ENCODE data around the gene CCDC63.

The CCDC63 gene

DNA sequence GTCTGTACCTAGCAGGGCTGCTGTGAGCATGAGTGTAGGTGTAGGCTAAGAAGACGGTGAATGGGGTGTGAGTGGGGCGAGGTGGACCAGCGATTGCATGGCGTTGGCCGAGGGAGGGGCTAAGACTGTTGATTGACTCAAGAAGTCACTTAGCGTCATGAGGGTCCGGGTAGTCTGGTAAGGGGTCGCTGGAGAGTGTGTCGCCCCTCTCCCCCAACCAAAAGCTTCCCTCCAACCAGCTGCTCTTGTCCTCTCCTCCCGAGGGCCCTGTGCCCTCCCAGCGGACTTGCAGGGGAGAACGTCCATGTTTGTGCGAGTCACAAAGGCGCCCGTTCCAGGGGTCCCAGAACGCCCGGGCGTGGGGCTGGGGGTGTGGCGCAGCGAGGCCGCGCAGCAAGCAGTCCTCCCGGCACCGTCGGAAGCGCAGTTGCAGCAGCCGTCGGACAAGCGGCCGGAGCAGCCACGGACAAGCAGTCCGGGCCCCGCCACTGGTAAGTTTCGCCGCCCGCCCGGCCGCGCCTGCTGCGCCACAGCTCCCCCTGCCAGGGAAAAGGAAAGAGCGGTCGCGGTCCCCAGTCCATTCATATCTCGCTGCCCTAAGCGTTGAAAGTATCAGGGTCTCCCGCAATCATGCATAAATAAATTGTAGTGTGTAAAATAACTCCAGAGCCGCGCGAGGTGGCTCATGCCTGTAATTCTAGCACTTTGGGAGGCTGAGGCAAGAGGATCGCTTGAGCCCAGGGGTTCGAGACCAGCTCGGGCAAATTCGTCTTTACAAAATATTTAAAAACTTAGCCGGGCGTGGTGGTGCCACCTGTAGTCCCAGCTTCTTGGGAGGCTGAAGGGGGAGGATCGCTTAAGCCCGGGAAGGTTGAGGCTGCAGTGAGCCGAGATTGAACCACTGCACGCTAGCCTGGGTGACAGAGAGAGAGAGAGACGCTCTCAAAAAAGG is at the start of gene CCDC63:
TSS of gene CCDC63 (plus strand) at position 373 of the 952 bp plus-strand sequence. CDS start 5,968 bp downstream, outside the sequence.
- DNase-seq (ENCODE audit: insufficient read length, low spot score), result peak; percentile 47
- FAIRE-seq, result peak; percentile 64

- DNase-seq (ENCODE audit: insufficient read length, low spot score), result no peak
- FAIRE-seq, result no peak
Observed at GRCh38 chr12:110798461-110798860, 48.3 kb upstream of the CCDC63 start.

DNA sequence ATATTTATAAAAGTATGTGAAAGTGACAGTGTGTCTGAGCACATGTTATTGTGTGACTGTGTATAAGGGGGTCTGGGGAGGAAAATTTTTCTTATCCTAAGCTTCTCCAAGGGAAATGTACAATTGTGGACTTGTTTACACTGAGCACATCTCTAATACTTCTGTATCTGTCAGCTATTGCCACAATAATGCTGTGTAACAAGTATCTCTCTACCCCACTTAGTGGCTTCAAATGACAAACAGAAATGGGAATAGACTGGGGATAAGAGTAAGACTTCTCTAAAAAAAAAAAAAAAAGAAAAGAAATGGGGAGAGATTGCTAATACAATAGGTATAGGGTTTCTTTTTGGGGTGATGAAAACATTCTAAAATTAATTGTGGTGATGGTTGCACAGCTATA is 44.3 kb upstream of the CCDC63 start:
- DNase-seq (ENCODE audit: insufficient read length, low spot score), result no peak
- no peak for FAIRE-seq

DNA sequence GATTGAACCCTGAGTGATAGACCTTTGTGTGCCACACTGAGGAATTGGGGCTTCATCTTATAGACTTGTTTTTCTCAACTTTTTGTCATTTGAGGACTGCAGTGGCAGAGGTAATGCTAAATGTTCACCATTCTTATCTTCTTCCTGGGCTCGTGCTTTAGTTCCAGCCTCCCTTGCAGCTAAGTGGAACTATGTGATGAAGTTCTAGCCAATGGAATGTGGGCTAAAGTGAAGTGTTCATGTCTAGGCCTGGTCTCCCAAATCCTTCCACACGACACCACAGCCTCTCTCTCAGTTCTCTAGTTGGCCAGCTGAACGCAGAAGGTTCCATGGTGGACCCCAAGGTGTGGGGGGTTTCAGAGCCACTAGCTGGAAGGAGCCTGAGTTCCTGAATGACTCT is 42.4 kb upstream of the CCDC63 start:
- FAIRE-seq, result no peak
- no peak for DNase-seq (ENCODE audit: insufficient read length, low spot score)

- FAIRE-seq, result no peak
- DNase-seq (ENCODE audit: insufficient read length, low spot score), result no peak
Observed at GRCh38 chr12:110807640-110808039, 39.1 kb upstream of the CCDC63 start.

DNA sequence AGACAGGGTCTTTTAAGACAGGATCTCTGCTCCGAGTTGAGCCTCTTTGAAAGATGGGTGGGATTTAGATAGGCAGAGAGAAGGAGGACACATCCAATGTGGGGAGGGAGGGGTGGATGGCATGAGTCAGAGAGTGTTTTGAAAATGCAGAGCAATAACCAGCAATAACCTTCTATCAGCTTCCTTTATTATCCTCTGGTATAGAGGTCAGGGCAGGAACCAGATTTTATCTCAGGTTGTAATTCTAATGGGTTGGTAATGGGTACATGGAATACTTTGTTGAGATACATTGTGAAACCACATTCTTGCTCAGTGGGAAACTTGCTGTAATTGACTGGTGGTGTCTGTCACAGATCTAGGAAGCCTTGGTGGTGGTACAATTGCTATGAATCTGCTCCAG is 37.6 kb upstream of the CCDC63 start:
- no peak for FAIRE-seq
- DNase-seq (ENCODE audit: insufficient read length, low spot score), result no peak

DNA sequence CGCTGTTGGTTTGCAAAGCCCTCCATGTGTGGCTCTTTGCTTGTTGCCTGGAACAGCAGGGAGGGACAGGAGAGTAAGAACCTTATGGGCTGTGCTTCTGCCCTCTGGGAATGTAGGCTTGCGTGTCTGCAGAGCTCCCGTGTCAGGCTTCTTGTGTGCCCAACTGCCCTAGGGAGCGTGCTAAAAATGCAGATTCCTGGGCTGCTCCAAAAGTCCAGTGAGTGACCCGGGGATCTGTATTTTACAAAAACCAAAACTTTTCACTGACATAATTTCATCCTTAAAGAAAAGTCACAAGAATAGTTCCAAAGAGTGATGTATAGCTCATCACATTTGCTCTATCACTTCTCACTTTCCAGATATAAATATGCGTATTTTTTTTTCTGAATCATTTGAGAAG is 34.8 kb upstream of the CCDC63 start:
- no peak for FAIRE-seq

DNA sequence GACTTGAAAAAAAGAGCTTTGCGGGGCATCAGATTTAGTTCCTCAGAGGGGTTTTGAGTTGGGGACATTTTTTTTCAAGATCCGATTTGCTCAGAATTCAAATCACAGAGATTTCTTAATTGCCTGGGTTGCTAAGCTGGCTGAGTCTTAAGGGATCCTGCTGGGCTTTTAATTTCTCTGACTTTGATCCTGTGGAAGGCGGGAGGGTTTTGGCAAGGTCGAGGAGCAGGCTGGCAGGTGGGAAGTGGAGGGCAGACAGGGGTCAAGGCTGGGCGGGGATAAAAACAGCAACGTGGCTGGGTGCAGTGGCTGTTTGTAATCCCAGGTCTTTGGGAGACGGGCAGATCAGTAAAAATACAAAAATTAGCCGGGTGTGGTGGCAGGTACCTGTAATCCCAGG is 33.5 kb upstream of the CCDC63 start:
- DNase-seq (ENCODE audit: insufficient read length, low spot score), result no peak
- no peak for FAIRE-seq

More for the DNA sequence above, 34.8 kb upstream of the CCDC63 start:
- no peak for DNase-seq (ENCODE audit: insufficient read length, low spot score)

GRCh38 chr12:110813756-110814155 is 33.0 kb upstream of the CCDC63 start:
- no peak for DNase-seq (ENCODE audit: insufficient read length, low spot score)
- no peak for FAIRE-seq

DNA sequence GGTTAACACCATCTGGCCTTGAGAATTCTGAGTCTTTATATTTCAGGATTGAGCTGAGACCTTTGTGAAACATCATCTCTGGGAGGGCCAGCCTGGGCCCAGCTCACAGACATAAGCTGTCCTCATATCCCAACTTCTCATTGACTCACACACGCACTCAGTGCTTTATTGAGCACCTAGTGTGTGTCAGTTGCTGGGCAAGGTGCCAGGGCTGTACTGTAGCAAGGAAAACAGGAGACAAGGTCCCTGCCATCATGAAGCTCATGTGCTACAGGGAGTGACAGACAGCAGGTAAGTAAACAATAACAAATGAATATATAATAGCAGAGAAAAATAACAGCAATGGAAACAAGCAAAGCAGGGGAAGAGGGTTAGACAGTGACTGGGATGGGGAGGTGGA is 30.5 kb upstream of the CCDC63 start:
- FAIRE-seq (no peak), DNase-seq (ENCODE audit: insufficient read length, low spot score) (no peak)

- DNase-seq (ENCODE audit: insufficient read length, low spot score) (no peak), FAIRE-seq (no peak)
Observed at GRCh38 chr12:110816779-110817178, 30.0 kb upstream of the CCDC63 start.

- FAIRE-seq, result no peak
Observed at GRCh38 chr12:110818511-110818910, 28.3 kb upstream of the CCDC63 start.

DNA sequence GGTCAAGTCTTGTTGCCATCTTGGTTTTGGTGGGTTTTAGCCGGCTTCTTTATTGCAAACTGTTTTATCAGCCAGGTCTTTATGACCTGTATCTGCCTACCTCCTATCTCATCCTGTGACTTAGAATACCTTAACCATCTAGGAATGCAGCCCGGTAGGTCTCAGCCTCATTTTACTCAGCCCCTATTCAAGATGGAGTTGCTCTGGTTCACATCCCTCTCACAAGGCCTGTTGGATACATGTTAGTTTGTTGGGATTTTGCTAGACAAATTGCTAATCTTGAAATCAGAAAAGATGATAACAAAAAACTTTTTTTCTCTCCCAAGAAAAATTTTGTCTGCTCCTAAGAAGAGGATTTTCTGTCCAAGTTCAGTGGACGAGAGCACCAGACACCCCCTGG is 27.6 kb upstream of the CCDC63 start:
- FAIRE-seq (no peak), DNase-seq (ENCODE audit: insufficient read length, low spot score) (no peak)

More at GRCh38 chr12:110818511-110818910, 28.3 kb upstream of the CCDC63 start:
- no peak for DNase-seq (ENCODE audit: insufficient read length, low spot score)

- FAIRE-seq (no peak), DNase-seq (ENCODE audit: insufficient read length, low spot score) (no peak)
Observed at GRCh38 chr12:110819646-110820045, 27.1 kb upstream of the CCDC63 start.

DNA sequence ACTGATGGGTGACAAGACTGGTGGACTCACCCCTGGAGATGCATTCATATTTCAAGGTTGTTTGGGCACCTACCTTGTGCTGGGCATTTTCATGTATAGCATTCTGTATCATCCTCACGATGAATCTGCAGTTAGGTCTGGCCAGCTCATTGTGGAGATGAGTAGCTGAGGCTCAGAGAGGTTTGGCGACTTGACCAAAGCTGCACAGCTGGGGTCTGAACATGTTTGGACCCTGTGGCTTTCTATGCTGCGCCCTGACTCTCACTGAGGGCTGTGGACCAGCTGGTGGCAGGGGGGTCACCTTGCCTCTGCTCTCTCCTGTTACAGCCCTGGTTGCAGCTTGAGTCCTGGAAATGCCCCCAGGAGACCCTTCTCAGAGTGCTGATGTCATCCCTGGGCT is 24.9 kb upstream of the CCDC63 start:
- DNase-seq (ENCODE audit: insufficient read length, low spot score), result no peak
- no peak for FAIRE-seq

- no peak for DNase-seq (ENCODE audit: insufficient read length, low spot score)
- no peak for FAIRE-seq
Observed at GRCh38 chr12:110822821-110823415, 23.9 kb upstream of the CCDC63 start.

GRCh38 chr12:110824342-110824741 is 22.4 kb upstream of the CCDC63 start:
- no peak for DNase-seq (ENCODE audit: insufficient read length, low spot score)
- no peak for FAIRE-seq

DNA sequence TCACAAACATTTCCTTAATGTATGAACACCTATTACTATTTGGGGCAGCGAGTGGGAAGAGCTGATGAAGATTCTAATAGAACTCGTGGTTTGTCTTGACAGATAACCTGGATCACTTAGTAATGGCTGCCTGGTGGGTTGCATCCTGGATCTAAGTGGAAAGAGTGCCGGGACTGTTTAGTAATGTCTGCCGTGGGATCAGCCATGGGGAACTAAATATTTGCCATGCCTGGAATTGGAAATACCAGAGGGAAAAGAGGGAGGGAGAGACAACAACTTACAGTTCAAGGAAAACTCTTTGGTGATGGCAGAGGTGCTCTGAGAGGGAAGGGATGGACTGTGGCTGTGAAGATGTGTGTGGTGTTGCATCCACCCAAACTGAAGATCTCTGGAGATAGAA is 21.3 kb upstream of the CCDC63 start:
- DNase-seq (ENCODE audit: insufficient read length, low spot score) (no peak), FAIRE-seq (no peak)

DNA sequence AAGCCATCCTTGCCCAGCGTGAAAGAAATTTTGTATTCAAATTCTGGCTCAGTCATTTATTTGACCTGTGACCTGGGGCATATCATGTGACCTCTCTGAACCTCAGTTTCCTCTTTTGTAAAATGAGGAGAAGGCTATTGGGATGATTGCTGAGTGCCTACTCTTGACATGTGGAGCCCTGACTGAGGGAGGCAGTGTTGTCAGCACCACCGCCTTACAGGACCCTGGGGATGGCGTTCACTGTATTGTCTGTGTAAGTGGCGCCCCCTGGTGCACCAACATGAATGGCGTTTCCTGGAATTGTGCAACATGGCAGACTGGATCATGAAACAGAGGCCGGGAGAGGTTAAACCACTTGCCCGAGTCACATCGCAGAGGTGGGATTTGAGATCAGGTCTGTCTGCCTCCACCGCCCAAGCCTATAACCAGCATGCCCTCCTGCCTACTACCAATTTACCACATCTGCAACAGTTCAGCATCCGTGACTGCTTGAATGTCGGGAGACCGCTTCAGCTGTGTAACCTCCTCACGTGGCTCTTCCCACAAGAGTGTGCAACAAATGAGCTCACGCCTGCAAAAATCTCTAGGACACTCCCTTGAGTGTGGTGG is 20.1 kb upstream of the CCDC63 start:
- FAIRE-seq (peak; percentile 89), DNase-seq (ENCODE audit: insufficient read length, low spot score) (peak; percentile 86)

GRCh38 chr12:110829308-110829707 is 17.5 kb upstream of the CCDC63 start:
- no peak for DNase-seq (ENCODE audit: insufficient read length, low spot score)
- no peak for FAIRE-seq

GRCh38 chr12:110836291-110836690 is 10.5 kb upstream of the CCDC63 start:
- no peak for FAIRE-seq

GRCh38 chr12:110841007-110841406 is 5.8 kb upstream of the CCDC63 start:
- DNase-seq (ENCODE audit: insufficient read length, low spot score) (no peak), FAIRE-seq (no peak)

More at GRCh38 chr12:110836291-110836690, 10.5 kb upstream of the CCDC63 start:
- no peak for DNase-seq (ENCODE audit: insufficient read length, low spot score)
